HTERT RPE-1 (cell line): ENCODE data around the gene SLC35C1.

ENCODE experiments used
- in situ Hi-C: fragments of 300-500 bp; cut with MboI; formaldehyde crosslinking; loops from 4 replicates; pipeline ENCODE4 v1.14.3; 2020; ENCODE audit warnings: low sequenced_read_pairs

The SLC35C1 gene

DNA sequence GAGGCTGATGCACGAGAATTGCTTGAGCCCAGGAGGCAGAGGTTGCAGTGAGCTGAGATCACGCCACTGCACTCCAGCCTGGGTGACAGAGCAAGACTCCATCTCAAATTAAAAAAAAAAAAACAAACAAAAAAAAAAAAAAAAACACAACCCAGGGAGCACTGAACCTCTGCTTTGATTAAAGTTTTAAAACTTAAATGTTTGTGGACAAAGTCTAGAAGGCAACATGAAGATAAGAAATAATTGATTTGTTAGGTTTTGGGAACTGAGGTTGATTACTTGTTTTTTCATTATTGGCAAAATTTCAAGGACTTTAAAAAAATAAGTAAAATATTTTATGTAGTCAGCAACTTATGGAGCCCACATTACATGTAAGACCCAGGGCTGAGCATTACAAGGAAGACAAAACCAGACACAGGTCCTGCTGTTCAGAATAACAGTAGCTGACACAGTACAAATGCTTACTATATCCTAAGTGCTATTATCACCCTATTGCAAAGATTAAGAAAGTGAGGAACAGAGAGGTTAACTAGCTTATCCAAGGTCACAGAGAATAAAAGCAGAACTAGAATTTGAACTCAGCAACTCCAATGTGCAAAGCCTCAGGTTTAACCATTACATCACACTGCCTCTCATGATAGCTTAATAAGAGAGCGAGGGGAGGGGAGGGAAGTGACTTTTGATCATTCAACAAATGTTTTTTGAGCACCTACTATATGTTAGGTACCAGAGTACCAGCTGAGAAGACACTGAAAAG is 40.1 kb downstream of the SLC35C1 start:
- in situ Hi-C loops = no loop called here

DNA sequence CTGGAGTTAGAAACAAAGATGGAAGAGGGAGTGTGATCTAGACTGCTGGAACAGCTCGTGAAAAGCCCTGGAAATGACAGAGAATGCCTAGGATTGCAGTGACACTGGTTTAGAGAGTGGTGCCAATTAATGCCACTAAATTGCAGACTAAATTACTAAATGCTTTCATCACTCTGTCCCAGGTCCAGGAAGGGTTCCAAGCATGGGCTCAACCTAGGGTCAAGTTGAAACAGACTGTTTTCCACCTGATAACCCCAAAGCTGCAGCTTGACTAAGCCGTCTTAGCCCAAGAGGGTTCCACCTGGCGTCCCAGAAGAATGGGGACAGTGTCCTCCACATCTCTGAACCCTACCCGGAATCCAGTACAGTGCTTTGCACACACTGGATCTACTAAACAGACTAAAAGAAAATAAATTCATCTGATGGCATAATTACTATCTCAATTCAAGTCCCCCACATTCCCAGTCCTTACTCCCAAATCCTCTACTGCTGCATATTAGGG is 41.3 kb downstream of the SLC35C1 start:
- in situ Hi-C loops = no loop called here

DNA sequence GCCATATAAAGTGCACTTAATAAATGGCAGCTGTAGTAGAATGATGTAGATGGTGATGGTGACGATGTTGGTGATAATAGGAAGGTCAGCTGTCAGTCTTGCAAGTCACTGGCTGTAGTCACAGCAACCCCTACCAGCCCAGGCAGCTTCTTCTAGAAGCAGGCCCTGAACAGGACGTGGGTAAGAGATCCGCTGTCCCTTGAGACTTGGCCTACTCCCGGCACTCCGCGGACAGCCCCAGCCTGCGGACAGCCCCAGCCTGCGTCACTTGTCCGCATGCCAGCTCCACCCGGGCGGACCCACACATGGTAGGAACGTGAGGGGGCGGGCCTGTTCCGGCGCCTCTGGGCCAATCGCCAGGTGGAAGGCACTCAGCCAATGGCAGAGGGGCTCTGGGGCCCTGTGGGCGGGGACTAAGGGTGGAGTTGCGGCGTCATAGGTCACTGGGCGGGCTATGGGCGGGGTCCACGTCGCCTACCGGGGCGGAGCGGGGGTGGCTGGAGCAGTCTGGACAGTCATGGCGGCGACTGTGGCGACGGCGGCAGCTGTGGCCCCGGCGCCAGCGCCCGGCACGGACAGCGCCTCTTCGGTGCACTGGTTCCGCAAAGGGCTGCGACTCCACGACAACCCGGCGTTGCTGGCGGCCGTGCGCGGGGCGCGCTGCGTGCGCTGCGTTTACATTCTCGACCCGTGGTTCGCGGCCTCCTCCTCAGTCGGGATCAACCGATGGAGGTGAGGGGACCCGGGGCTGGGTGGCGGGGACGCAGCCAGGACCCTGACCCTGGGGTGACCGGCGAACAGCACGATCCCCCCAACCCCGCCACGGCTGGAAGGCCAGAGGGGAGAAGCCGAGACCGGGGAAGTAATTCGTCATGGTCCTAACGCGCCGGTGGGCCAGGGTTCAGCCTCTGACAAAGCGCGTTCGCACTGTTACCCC is 42.3 kb downstream of the SLC35C1 start, which contains the start of gene CRY2:
CRY2 (plus strand) TSS at position 502 of the 937 bp plus-strand sequence; CDS start at position 518, 16 bp downstream.
- in situ Hi-C loops = no loop called here

DNA sequence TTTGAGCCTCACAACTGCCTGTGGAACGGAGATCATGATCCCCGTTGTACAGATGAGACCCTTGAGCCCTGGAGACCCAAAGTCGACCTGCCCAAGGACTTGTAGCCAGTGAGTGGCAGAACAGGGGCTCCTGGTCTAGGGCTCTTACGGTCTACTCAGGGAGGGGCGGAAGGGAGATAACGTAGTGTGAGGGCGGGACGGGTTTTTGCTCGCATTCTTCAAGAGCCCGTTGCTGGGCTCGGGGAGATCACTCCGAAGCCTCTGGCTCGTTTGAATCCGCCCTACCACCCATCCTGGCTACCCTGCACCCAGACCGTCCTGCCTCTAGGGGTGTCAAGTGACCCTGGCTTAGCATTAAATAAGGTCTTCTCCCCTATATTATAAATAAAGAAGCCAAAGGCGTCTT is 43.0 kb downstream of the SLC35C1 start:
- in situ Hi-C loops = no loop called here

DNA sequence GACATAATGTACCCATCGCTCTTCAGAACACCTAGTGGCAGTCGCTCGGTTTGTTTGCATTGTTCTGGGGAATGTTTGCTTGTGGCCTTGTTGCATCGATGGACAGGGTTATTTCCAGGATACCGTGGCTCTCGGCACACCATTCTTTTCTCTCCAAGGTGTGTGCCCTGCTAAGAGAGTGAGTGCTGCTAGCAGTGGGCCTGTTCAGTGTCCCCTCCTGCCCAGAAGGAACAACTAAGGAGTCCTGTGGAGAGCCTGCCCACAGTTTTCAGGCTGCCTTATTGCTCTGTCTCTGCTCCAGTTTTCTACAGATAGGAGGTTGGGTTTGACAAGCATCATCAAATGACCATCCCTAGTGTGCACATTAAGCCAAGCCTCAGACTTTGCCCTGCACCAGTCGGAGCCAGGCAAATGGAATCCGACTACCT is 43.7 kb downstream of the SLC35C1 start:
- in situ Hi-C loops = no loop called here

DNA sequence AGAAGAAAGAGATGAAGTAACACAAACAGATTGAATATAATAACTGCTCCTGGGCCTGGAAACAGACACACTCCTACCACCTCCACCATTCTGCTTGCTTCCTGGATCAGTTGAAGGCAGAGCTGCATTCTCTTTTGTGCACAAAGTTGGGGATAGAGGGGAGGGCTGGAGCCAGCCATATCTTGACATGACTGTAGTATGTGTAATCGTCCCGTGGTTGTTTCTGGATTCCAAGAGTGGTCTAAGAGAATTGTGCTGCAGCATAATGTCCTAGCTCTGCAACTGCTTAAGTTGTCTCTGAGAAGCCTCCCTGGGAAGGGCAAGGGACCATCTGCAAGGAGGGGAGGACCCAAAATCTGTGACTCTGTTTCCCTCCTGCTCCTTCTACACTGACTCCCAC is 45.5 kb downstream of the SLC35C1 start:
- in situ Hi-C loops = no loop called here

DNA sequence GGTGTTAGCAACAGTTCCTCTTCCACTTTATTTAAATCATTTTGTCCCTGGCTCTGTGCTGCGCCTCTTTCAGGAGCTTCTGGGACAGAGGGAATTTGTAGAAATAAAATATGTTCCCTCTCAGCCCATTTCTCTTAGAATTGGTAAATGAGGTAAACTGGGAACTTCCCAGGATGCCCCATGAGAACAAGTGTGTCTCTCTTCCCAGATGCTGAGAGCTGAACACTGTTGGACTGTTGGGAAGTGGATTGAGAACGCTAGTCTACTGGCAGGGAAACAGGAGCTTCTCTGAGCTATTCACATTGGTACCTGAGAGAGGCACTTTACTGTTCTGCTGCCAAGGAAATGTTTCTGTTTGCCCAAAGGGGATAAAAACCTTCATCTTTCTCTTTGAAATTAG is 46.3 kb downstream of the SLC35C1 start:
- in situ Hi-C loops = no loop called here

DNA sequence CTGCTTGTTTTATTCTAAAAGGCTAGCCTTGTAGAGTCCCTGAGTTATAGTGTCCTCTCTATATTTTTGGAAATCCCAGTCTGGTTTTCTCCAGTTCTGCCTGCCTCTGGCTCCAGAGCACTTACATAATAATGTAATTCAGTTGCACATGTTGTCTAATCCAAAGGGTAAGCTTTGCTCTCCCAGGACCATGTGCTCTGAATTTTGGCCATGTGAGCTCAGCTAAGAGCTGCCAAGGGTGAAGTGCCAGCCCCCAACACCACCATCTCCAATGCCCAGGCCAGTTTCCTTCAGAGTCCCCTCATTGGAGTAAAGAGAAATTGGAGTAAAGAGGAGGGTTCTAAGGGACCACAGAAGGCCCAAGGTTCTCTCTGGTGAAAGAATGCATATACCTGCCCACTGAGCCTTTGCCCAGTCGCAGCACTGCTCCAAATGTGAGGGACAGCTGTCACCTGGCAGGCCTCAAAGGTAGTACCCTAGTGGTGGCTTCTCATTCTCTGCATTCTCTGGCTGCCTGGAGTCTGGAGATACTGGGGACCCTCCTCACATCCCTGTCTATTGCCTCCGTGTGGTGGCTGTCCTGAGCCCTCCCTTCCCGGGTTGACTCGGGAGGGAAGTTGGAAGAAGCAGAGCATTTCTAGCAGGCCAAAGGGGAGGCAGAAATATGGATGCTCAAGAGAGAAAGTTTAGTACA is 47.2 kb downstream of the SLC35C1 start:
- in situ Hi-C loops = no loop called here

DNA sequence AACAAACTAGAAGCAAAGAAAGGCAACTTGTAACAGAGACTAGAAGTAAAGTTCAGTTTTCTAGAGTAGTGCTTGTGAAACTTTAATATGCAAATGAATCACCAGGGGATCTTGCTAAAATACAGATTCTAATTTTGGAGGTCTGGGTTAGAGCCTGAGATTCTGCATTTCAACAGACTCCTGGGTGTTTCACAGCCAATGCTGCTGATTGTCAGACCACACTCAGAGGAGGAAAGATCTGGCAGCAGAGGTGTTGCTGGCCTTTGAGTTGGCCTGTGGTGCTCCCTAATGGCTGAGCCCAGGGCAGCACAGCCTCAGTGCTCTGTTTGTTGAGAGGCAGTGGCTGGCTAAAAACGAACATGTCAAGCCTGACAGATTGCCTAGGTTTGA is 47.8 kb downstream of the SLC35C1 start:
- in situ Hi-C loops = no loop called here

DNA sequence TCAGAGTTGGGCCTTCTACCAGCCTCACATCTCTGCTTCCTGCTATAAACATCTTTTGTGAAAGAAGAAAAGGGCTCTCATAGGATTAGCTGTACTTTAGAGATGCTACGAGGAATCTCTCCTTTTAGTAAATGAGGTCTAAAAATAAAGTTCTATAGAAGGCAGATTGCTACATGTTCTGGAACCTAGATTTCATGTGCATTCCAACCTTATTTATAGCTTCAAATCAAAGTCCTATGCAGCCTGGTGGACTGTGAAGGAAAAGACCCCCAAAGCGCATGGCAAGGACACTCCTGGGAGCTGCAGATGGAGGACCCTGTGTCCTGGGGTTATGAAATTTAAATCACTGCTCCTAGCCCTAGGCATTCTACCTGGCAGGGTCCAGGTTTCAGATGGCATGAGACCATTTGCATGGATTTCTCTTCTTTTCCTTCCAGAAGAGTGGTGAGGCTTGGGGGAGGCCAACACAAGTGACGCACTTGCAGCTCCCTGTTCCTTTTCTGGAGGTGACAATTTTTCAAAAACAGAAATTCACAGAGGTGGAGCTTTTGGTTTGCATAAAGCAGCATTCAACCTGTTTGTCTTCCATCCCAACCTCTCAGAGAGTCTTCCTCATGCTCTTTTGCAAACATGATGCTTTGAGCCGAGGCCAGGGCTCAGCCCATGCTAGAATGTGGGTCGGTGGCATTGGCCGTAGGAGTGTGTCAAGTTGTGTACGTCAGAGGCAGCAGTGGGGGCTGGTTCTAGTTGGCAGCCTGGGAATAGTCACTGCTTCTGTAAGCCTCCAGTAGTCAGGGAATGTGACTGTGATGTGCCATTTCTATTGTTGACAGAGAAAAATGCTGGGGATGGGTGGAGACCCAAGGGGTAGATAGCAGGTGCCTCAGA is 48.6 kb downstream of the SLC35C1 start:
- in situ Hi-C loops = no loop called here

DNA sequence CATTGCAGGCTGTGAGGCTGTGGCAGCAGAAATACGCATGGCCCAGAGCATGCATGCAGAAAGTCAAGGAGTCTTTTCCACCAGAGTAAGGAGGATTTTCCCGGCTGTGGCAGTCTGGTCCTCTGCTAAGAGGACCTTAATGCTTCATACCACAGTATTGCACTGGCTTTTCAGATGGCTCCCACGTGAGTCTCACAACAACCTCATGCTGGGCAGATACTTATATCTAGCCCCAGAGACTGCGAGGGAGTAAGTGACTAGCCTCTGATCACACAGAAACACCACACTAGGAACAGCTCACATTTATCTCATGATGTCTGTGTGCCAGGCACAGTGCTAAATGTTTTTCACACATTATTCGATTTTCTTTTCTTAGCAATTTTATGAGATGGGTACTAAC is 50.4 kb downstream of the SLC35C1 start:
- in situ Hi-C loops = no loop called here

DNA sequence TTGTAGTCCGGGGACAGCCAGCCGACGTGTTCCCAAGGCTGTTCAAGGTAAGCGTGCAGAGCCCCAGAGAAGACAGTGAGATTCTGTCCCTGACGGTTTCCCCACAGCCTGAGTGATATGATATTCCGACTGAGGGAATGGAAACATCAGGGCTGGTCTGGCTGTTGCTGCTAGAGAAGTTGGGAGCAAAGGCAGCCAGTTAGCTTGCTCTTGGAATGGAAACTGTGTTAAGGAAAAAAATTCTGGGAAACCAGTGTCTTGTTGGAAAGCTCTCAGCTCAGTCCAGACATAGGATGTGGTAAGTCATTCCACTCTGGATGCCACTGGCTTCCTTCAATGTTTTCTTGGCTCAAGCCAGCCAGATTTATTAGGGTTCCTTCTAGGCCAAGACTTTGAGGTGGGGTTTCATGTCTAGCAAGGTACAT is 51.1 kb downstream of the SLC35C1 start:
- in situ Hi-C loops = no loop called here

DNA sequence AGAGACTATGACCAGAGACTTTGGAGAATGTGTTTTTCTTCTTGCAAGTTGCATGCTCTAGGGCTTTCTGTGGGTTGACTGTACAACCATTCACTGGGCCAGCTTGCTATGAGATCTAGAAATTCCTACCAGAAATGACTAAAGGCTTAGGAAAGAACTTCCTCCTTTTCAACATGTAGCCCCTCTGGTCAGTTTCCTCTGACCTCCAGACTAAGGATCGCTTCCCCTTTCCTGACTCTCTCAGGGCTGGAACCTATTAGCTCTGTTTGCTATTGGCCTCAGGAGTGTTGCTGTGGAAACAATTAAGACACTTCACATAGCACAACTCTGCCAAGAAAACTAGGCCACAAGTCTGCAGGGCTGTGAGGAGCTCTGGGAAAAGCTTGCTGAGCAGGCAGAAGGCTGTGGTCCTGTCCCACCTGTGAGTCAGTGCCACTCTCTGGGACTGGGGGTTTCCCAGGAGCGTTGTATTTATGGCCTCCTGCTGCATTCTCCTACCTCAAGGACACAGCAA is 53.1 kb downstream of the SLC35C1 start:
- in situ Hi-C loops = no loop called here

DNA sequence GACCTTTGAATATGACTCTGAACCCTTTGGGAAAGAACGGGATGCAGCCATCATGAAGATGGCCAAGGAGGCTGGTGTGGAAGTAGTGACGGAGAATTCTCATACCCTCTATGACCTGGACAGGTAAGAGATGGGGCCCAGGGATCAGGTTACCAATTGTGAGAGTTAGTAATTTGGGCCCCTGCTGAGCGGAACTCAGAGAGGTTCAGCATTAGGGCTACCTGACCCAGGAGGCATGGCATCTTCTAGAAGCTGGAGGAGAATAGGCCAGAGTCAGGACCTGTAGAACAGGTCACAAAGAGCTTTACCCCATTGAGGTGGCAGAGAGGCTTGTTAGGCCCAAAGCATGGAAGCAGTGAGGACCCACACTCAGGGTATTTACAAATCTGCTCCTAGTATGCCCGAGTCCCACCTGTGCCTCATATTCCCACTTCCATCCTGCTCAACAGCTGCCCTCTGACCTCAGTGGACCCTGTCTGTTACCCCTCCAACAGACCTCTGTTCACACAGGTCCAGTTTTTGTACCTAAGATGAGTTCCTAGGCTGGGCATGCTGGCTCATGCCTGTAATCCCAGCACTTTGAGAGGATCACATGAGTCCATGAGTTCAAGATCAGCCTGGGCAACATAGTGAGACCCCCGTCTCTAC is 53.9 kb downstream of the SLC35C1 start:
- in situ Hi-C loops = no loop called here

DNA sequence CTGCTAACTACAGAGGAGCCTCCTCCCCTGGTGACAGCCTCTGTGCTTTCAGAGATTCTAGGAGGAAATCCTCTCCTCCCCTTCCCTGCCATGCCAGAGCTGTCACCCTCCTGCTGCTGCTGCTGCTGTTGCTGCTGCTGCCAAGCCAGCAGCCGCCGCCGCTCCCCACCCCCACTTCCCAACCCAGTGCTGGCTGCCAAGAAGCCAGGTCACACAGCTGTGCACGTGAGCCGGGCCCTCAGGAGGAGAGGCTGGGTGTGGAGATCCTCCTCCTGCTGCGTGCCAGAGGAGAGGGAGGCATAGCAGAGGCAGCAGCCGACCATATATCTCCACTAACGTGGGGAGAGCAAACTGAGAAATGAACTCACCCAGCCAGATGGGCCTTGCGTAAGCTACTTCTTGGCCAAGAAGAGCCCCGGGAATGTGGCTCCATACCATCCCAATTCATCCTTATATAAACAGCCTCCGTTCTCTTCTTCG is 54.8 kb downstream of the SLC35C1 start:
- in situ Hi-C loops = no loop called here

DNA sequence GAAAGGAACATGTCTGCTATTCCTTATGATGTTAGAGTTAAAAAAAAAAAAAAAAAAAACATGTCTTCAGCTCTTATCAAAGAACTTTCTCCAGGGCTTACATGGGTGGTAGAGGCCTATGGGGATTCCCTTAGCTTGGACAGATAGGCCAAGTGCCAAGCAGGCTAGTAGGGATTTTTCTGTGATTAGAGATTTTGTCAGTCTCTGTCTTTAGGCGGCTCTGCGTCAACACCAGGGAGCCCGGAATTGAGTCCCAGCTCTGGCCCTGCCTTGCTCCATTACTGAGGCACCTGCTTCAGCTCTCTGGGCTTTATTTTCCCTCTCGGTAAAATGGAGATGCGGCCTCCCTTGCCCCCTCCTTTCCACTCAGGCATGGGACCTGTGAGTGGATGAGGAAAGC is 55.4 kb downstream of the SLC35C1 start:
- in situ Hi-C loops = no loop called here

DNA sequence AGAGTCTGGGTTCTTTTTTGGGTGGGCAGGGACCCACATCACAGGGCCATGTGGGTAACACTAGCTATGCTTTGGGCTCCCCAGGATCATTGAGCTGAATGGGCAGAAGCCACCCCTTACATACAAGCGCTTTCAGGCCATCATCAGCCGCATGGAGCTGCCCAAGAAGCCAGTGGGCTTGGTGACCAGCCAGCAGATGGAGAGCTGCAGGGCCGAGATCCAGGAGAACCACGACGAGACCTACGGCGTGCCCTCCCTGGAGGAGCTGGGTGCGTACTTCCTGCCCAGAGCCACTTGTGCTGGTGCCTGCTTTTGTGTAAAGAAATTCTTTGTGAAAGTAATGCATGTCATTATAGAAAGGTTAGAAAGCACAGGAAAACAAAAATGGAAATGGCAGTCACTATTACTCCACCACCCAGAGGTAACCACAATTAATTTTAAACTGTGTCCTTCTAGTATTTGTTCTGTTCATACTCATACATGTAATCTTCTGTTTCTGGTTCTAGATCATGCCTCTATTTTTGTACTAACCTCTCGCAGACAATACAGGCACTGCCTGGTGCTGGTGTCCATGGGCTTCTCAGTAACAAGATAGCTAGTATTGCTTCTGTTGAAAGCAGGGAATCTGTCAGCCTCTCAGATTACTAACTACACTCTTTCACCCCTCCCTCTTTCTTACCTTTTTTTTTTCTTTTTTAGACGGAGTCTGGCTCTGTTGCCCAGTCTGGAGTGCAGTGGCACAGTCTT is 56.0 kb downstream of the SLC35C1 start:
- in situ Hi-C loops = no loop called here
